SK-N-SH (cell line): ENCODE results near the gene ZNF385C. TPM values are rescaled to one million over a fixed set of nuclear protein-coding genes. Genes with fewer than 3 reads are reported as not detected.

Experiments used
- CTCF ChIA-PET: fragments of 300-600, 350-600 bp; formaldehyde crosslinking; extraction: SDS; loops from one replicate; lab custom pipeline; 2021; lab: Yijun Ruan, JAX
- POLR2A ChIA-PET: fragments of 350-600 bp; sonication (Branson Sonifier 250); formaldehyde crosslinking; extraction: SDS; loops from one replicate; lab custom pipeline; 2020; ENCODE audit warnings: antibody characterized with exemption, inconsistent platforms; lab: Yijun Ruan, JAX
- DNase-seq: peaks from one replicate; pipeline ENCODE4 v3.0.0; 2012
- H2AFZ ChIP-seq: fragments of 200-600 bp; sonication (generic); 2 replicates; pipeline ENCODE4 v1.8.1; 2016; ENCODE audit warnings: antibody characterized with exemption, mild to moderate bottlenecking, low read depth
- H3F3A ChIP-seq: fragments of 200-600 bp; sonication (generic); replicated peaks from 2 replicates; pipeline ENCODE3; 2016; ENCODE audit warnings: antibody characterized with exemption, mild to moderate bottlenecking; ENCODE audit not compliant: insufficient read depth
- H3K27ac ChIP-seq, 2 experiments: fragments of 200-500 bp in 1 of 2; fragments of 200-600 bp in 1 of 2; sonication (Bioruptor generic) in 1 of 2; sonication (generic), shearing (Covaris generic) in 1 of 2; 2 replicates each; pipeline versions ENCODE4 v1.5.1 to v1.6.1; 2014 to 2016; ENCODE audit warnings: low read depth in 2 of 2, inconsistent platforms in 1 of 2, low read length in 1 of 2, mild to moderate bottlenecking in 1 of 2, mixed read lengths in 1 of 2
- H3K27me3 ChIP-seq: fragments of 200-600 bp; sonication (generic), shearing (Covaris generic); 2 replicates; pipeline ENCODE4 v1.6.1; 2016; ENCODE audit warnings: mixed run types; ENCODE audit not compliant: insufficient read depth
- H3K36me3 ChIP-seq, 2 experiments: fragments of 200-500 bp in 1 of 2; fragments of 200-600 bp in 1 of 2; sonication (Bioruptor generic) in 1 of 2; sonication (generic) in 1 of 2; replicated peaks in 1 of 2; 2 replicates each; pipeline versions ENCODE3 to v1.5.1; 2014 to 2016; ENCODE audit warnings: low read length in 1 of 2, mild to moderate bottlenecking in 1 of 2; ENCODE audit not compliant: insufficient read depth in 2 of 2, control insufficient read depth in 1 of 2
- H3K4me1 ChIP-seq, 2 experiments: fragments of 200-500 bp in 1 of 2; fragments of 200-600 bp in 1 of 2; sonication (Bioruptor generic) in 1 of 2; sonication (generic), shearing (Covaris generic) in 1 of 2; 2 replicates each; pipeline versions ENCODE4 v1.5.1 to v1.6.1; 2014 to 2016; ENCODE audit warnings: low read depth in 1 of 2, low read length in 1 of 2, mixed run types in 1 of 2; ENCODE audit not compliant: insufficient read depth in 2 of 2, control insufficient read depth in 1 of 2
- H3K4me2 ChIP-seq: fragments of 200-600 bp; sonication (generic), shearing (Covaris generic); 2 replicates; pipeline ENCODE4 v1.6.1; 2017; ENCODE audit warnings: mixed run types
- H3K4me3 ChIP-seq, 2 experiments: fragments of 200-500 bp in 1 of 2; fragments of 200-600 bp in 1 of 2; sonication (Bioruptor generic) in 1 of 2; sonication (generic), shearing (Covaris generic) in 1 of 2; 2 replicates each; pipeline versions ENCODE4 v1.5.1 to v1.8.1; 2014 to 2016; ENCODE audit warnings: low read depth in 2 of 2, inconsistent platforms in 1 of 2, low read length in 1 of 2, mild to moderate bottlenecking in 1 of 2, mixed read lengths in 1 of 2, moderate library complexity in 1 of 2
- H3K79me2 ChIP-seq: fragments of 200-600 bp; sonication (generic); 2 replicates; pipeline ENCODE4 v1.8.1; 2017; ENCODE audit warnings: mild to moderate bottlenecking; ENCODE audit not compliant: insufficient read depth
- H3K9ac ChIP-seq: fragments of 200-600 bp; sonication (generic); 2 replicates; pipeline ENCODE4 v1.6.1; 2017; ENCODE audit warnings: mixed run types
- H3K9me2 ChIP-seq: fragments of 200-600 bp; sonication (generic); 2 replicates; pipeline ENCODE4 v1.6.1; 2017; ENCODE audit warnings: mixed run types
- H3K9me3 ChIP-seq: fragments of 200-600 bp; sonication (generic); 2 replicates; pipeline ENCODE4 v1.6.1; 2017; ENCODE audit warnings: mixed run types, mild to moderate bottlenecking, moderate library complexity
- H4K20me1 ChIP-seq: fragments of 200-600 bp; sonication (generic); 2 replicates; pipeline ENCODE4 v1.6.1; 2017; ENCODE audit warnings: mild to moderate bottlenecking, mixed run types; ENCODE audit not compliant: insufficient read depth
- CHD2 ChIP-seq: fragments of 150-350 bp; IDR thresholded peaks from 2 replicates; pipeline ENCODE4 v1.6.1; 2018; ENCODE audit warnings: low read length; ENCODE audit not compliant: partially characterized antibody
- ELF1 ChIP-seq: IDR thresholded peaks from 2 replicates; pipeline ENCODE4 v1.4.0; 2012
- EZH2phosphoT487 ChIP-seq: fragments of 200-600 bp; sonication (generic); IDR thresholded peaks from 2 replicates; pipeline ENCODE4 v1.6.1; 2017; ENCODE audit warnings: low read depth, mixed run types, mild to moderate bottlenecking, antibody characterized with exemption, moderate library complexity, borderline replicate concordance
- FOXJ3 ChIP-seq: sonication (generic); formaldehyde crosslinking; IDR thresholded peaks from 2 replicates; pipeline ENCODE4 v1.5.1; 2020; ENCODE audit warnings: mild to moderate bottlenecking, missing genetic modification reagents
- JUND ChIP-seq: IDR thresholded peaks from 2 replicates; pipeline ENCODE4 v1.4.0; 2012
- MEF2A ChIP-seq: IDR thresholded peaks from 2 replicates; pipeline ENCODE4 v1.4.0; 2012; ENCODE audit warnings: low read depth, borderline replicate concordance
- MXI1 ChIP-seq: IDR thresholded peaks from 2 replicates; pipeline ENCODE4 v1.6.1; 2012; ENCODE audit warnings: mild to moderate bottlenecking, low read depth, low read length, improper control_type of control experiment
- POLR2AphosphoS5 ChIP-seq: IDR thresholded peaks from 2 replicates; pipeline ENCODE4 v1.6.1; 2012; ENCODE audit warnings: low read depth, low read length
- RXRA ChIP-seq: IDR thresholded peaks from 2 replicates; pipeline ENCODE4 v1.4.0; 2012; ENCODE audit warnings: low read depth, mild to moderate bottlenecking, borderline replicate concordance
- TAF1 ChIP-seq: IDR thresholded peaks from 2 replicates; pipeline ENCODE4 v1.6.1; 2012; ENCODE audit warnings: low read depth, mild to moderate bottlenecking, low read length, moderate library complexity, borderline replicate concordance
- TEAD4 ChIP-seq: IDR thresholded peaks from 2 replicates; pipeline ENCODE4 v1.4.0; 2012; ENCODE audit warnings: mild to moderate bottlenecking, borderline replicate concordance; ENCODE audit not compliant: insufficient read depth
- WGBS: methylation state at CpG from one replicate; pipeline ENCODE4 v1.1.6; 2017; ENCODE audit warnings: low lambda C conversion rate; 5-methylcytosine and 5-hydroxymethylcytosine counted together
- polyA plus RNA-seq, 3 experiments: library from polyadenylated mRNA; depleted of rRNA; stranded (reverse); fragments of >200 nt; gene quantifications; 2 replicates each; pipeline ENCODE4 v1.2.3, GENCODE V29; 2012
- TF ChIP-seq, protein P1 (sequence below): fragments of 200-600 bp; sonication (generic); IDR thresholded peaks from 2 replicates; pipeline ENCODE4 v1.6.1; 2017; ENCODE audit warnings: antibody characterized with exemption, mild to moderate bottlenecking, moderate library complexity
- TF ChIP-seq, protein P2 (sequence below): IDR thresholded peaks from 2 replicates; pipeline ENCODE4 v1.6.1; 2012; ENCODE audit warnings: mild to moderate bottlenecking, low read depth, low read length, moderate library complexity
- TF ChIP-seq, protein P3 (sequence below): IDR thresholded peaks from 2 replicates; pipeline ENCODE4; 2012
- TF ChIP-seq, protein P4 (sequence below): fragments of 150-350 bp; IDR thresholded peaks from 2 replicates; pipeline ENCODE4 v1.6.1; 2016; ENCODE audit warnings: mild to moderate bottlenecking, low read depth, low read length

ZNF385C gene
- polyA plus RNA-seq, 1 of the 3 experiments (the other 2 are of a cell fraction), result 0.05 TPM

DNA sequence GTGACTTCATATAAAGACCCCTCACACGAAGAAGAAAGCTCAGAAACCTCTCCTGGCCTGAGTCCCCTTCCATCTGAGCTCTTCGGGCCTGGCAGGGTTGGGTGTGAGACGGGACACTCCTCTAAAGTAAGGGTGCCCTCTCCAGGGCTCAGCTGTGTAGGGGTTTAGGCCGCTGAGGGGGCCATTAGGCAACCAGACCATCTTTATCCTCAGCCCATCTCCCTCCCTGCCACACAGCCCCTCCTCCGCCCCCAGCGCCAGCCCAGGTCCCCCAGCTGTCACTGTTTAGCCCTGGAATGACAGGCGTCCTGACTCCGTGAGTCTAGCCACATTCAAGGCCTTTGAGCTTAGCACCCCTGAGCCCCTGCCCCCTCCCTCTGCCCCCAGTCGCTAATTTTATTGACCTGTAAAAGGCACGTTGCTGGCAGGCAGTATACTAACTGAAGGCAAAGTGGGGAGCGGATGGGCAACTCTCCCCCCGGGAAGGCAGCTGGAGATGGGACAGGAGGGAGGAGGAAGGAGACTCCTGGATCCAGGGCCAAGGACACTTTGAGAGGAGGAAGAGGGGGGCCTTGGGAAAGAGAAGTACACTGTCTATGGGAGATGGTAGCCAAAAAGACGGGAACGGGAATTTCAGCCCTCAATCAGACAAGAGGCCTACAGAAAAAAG lies 592 bp upstream of the ZNF385C start:
- ChIA-PET CTCF (interaction anchor here (0.7 to 29.9 kb wide), 8 partner anchors 10 to 139 kb away, joined by 3 to 496 read pairs (median 4); partner anchors contain the start of genes DNAJC7 and NKIRAS2), POLR2A (no interaction called here)
- H3K4me2 ChIP-seq, result no peak overlapping the region
- H3K36me3 ChIP-seq, result no peaks in the 10 kb centered on the region
- TF ChIP-seq, protein P1, sequence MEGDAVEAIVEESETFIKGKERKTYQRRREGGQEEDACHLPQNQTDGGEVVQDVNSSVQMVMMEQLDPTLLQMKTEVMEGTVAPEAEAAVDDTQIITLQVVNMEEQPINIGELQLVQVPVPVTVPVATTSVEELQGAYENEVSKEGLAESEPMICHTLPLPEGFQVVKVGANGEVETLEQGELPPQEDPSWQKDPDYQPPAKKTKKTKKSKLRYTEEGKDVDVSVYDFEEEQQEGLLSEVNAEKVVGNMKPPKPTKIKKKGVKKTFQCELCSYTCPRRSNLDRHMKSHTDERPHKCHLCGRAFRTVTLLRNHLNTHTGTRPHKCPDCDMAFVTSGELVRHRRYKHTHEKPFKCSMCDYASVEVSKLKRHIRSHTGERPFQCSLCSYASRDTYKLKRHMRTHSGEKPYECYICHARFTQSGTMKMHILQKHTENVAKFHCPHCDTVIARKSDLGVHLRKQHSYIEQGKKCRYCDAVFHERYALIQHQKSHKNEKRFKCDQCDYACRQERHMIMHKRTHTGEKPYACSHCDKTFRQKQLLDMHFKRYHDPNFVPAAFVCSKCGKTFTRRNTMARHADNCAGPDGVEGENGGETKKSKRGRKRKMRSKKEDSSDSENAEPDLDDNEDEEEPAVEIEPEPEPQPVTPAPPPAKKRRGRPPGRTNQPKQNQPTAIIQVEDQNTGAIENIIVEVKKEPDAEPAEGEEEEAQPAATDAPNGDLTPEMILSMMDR, result no peak
- TF ChIP-seq ELF1 (no peak), POLR2AphosphoS5 (no peak), EZH2phosphoT487 (no peak), CHD2 (no peak), TAF1 (no peak), RXRA (no peak), FOXJ3 (no peak), TEAD4 (no peak), JUND (no peak), MEF2A (no peak), MXI1 (no peak)
- TF ChIP-seq, protein P2, sequence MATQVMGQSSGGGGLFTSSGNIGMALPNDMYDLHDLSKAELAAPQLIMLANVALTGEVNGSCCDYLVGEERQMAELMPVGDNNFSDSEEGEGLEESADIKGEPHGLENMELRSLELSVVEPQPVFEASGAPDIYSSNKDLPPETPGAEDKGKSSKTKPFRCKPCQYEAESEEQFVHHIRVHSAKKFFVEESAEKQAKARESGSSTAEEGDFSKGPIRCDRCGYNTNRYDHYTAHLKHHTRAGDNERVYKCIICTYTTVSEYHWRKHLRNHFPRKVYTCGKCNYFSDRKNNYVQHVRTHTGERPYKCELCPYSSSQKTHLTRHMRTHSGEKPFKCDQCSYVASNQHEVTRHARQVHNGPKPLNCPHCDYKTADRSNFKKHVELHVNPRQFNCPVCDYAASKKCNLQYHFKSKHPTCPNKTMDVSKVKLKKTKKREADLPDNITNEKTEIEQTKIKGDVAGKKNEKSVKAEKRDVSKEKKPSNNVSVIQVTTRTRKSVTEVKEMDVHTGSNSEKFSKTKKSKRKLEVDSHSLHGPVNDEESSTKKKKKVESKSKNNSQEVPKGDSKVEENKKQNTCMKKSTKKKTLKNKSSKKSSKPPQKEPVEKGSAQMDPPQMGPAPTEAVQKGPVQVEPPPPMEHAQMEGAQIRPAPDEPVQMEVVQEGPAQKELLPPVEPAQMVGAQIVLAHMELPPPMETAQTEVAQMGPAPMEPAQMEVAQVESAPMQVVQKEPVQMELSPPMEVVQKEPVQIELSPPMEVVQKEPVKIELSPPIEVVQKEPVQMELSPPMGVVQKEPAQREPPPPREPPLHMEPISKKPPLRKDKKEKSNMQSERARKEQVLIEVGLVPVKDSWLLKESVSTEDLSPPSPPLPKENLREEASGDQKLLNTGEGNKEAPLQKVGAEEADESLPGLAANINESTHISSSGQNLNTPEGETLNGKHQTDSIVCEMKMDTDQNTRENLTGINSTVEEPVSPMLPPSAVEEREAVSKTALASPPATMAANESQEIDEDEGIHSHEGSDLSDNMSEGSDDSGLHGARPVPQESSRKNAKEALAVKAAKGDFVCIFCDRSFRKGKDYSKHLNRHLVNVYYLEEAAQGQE, result no peak
- TF ChIP-seq, protein P3, sequence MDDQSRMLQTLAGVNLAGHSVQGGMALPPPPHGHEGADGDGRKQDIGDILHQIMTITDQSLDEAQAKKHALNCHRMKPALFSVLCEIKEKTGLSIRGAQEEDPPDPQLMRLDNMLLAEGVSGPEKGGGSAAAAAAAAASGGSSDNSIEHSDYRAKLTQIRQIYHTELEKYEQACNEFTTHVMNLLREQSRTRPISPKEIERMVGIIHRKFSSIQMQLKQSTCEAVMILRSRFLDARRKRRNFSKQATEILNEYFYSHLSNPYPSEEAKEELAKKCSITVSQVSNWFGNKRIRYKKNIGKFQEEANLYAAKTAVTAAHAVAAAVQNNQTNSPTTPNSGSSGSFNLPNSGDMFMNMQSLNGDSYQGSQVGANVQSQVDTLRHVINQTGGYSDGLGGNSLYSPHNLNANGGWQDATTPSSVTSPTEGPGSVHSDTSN, result no peak
- TF ChIP-seq, protein P4, sequence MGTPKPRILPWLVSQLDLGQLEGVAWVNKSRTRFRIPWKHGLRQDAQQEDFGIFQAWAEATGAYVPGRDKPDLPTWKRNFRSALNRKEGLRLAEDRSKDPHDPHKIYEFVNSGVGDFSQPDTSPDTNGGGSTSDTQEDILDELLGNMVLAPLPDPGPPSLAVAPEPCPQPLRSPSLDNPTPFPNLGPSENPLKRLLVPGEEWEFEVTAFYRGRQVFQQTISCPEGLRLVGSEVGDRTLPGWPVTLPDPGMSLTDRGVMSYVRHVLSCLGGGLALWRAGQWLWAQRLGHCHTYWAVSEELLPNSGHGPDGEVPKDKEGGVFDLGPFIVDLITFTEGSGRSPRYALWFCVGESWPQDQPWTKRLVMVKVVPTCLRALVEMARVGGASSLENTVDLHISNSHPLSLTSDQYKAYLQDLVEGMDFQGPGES, result no peak
- H3K27ac ChIP-seq, result no peak overlapping the region
- WGBS, result 80% methylated on average over 11 of the region's 14 CpGs
- no peaks in the 10 kb centered on the region for H3K9me3 ChIP-seq
- no peak overlapping the region for H3K9ac ChIP-seq
- no peaks in the 10 kb centered on the region for H3F3A ChIP-seq
- peaks cover 0 to 8% of the 10 kb centered on the region in 2 experiments; a peak in 1 of 4 replicates for H3K4me1 ChIP-seq
- H3K4me3 ChIP-seq, result no peak overlapping the region
- DNase-seq, result peak; percentile 54
- H2AFZ ChIP-seq, result no peak overlapping the region
- no peaks in the 10 kb centered on the region; the same call in 1 of the 2 replicates for H3K27me3 ChIP-seq
- no peaks in the 10 kb centered on the region for H3K79me2 ChIP-seq
- no peaks in the 10 kb centered on the region for H4K20me1 ChIP-seq
- H3K9me2 ChIP-seq, result no peaks in the 10 kb centered on the region
